Omental fat pad (tissue), 4 donors: ENCODE measurements around the gene MAD2L2. TPM values are rescaled to one million over a fixed set of nuclear protein-coding genes. Genes with fewer than 3 reads are reported as not detected.

Experiments
- ATAC-seq: fragments of 150-250 bp; one replicate; pipeline ENCODE4 v1.9.1; 2016; ENCODE audit warnings: mild to moderate bottlenecking, moderate library complexity; ENCODE audit not compliant: low FRiP score
- DNase-seq: peaks from one replicate; pipeline ENCODE4 v3.0.0-alpha.2; 2019; ENCODE audit warnings: low spot score
- CTCF ChIP-seq, 3 donors: fragments of 450-650 bp; IDR thresholded peaks; one replicate each; pipeline ENCODE4 v1.5.1; 2016 to 2017; ENCODE audit warnings: antibody characterized with exemption in 3 of 3, mild to moderate bottlenecking in 3 of 3, moderate library complexity in 2 of 3
- total RNA-seq, 4 donors: library from RNA; depleted of rRNA; stranded (reverse); fragments of >200 nt; gene quantifications; one replicate each; pipeline ENCODE4 v1.1.0, GENCODE V29; 2016

The MAD2L2 gene
- total RNA-seq, 4 donors from 2014 or later, result 20.2 to 41.3 (median 35.7) TPM

GRCh38 chr1:11661103-11661502 lies 19.8 kb downstream of the MAD2L2 start:
- TF ChIP-seq CTCF (IDR thresholded peaks at IDR 0.05), result no peak
- ATAC-seq (no peak), DNase-seq (no peak)

GRCh38 chr1:11659748-11660147 lies 21.2 kb downstream of the MAD2L2 start:
- ATAC-seq (no peak), DNase-seq (no peak)
- no peak for TF ChIP-seq CTCF (IDR thresholded peaks at IDR 0.05)

GRCh38 chr1:11658542-11658941 lies 22.4 kb downstream of the MAD2L2 start:
- ATAC-seq (no peak), DNase-seq (no peak)
- TF ChIP-seq CTCF (IDR thresholded peaks at IDR 0.05), result no peak

- no peak for TF ChIP-seq CTCF (IDR thresholded peaks at IDR 0.05)
- DNase-seq, result no peak
- no peak for ATAC-seq
These were observed 23.3 kb downstream of the MAD2L2 start for GRCh38 chr1:11657654-11658053.

GRCh38 chr1:11654939-11655808 lies 25.8 kb downstream of the MAD2L2 start:
- ATAC-seq (peak; percentile 2), DNase-seq (no peak)
- TF ChIP-seq CTCF (IDR thresholded peaks at IDR 0.05), result no peak

GRCh38 chr1:11654137-11654938 lies 26.6 kb downstream of the MAD2L2 start, which contains the start of the genes FBXO2 and FBXO44:
TSS of gene FBXO2 (minus strand) at chr1:11654429. CDS start at chr1:11654340, 89 bp downstream.
TSS of gene FBXO44 (plus strand) at chr1:11654877. CDS start at chr1:11655836, 959 bp downstream.
- peak; percentile 62 for ATAC-seq
- TF ChIP-seq CTCF (IDR thresholded peaks at IDR 0.05), result no peak

More at GRCh38 chr1:11654137-11654938, 26.6 kb downstream of the MAD2L2 start, which contains the start of the genes FBXO2 and FBXO44:
- DNase-seq, result no peak
